GM23338 (cell line): Measurements from ENCODE around the gene HCRT. TPM values are rescaled to one million over a fixed set of nuclear protein-coding genes. Genes with fewer than 3 reads are reported as not detected.

ENCODE experiments used
- ATAC-seq: fragments of 200-7000 bp; cut with Tn5 transposase; 3 replicates; pipeline ENCODE4 v1.9.1; 2020
- DNase-seq: peaks from one replicate; pipeline ENCODE4 v3.0.0-alpha.2; 2015; ENCODE audit warnings: low spot score
- H2AFZ ChIP-seq: fragments of 200-600 bp; sonication (generic); 2 replicates; pipeline ENCODE4 v1.8.0; 2016; ENCODE audit warnings: antibody characterized with exemption, mild to moderate bottlenecking, moderate library complexity
- H3F3A ChIP-seq: fragments of 200-600 bp; sonication (generic); replicated peaks from 2 replicates; pipeline ENCODE4 v1.8.0; 2017; ENCODE audit warnings: antibody characterized with exemption, mixed run types, low read depth
- H3K27ac ChIP-seq: fragments of 200-600 bp; sonication (generic); 2 replicates; pipeline ENCODE4 v1.6.1; 2016; ENCODE audit warnings: low read depth
- H3K27me3 ChIP-seq: fragments of 200-600 bp; sonication (generic); 2 replicates; pipeline ENCODE4 v1.8.0; 2016; ENCODE audit warnings: mild to moderate bottlenecking, mixed run types, moderate library complexity; ENCODE audit not compliant: insufficient read depth
- H3K36me3 ChIP-seq: fragments of 200-600 bp; sonication (generic); 2 replicates; pipeline ENCODE4 v1.8.0; 2016; ENCODE audit warnings: mild to moderate bottlenecking; ENCODE audit not compliant: insufficient read depth
- H3K4me1 ChIP-seq: fragments of 200-600 bp; sonication (generic); 2 replicates; pipeline ENCODE4 v1.8.0; 2016; ENCODE audit warnings: mild to moderate bottlenecking, moderate library complexity; ENCODE audit not compliant: insufficient read depth
- H3K4me2 ChIP-seq: fragments of 200-600 bp; sonication (generic); 2 replicates; pipeline ENCODE4 v1.7.1; 2017; ENCODE audit warnings: mixed run types
- H3K4me3 ChIP-seq: fragments of 200-600 bp; sonication (generic); 2 replicates; pipeline ENCODE4 v1.6.1; 2016; ENCODE audit warnings: mixed run types
- H3K79me2 ChIP-seq: fragments of 200-600 bp; sonication (generic); replicated peaks from 2 replicates; pipeline ENCODE4 v1.8.0; 2017; ENCODE audit warnings: mild to moderate bottlenecking; ENCODE audit not compliant: insufficient read depth
- H3K9me2 ChIP-seq: fragments of 200-600 bp; sonication (generic); 2 replicates; pipeline ENCODE4 v1.8.0; 2017; ENCODE audit not compliant: insufficient read depth
- H4K20me1 ChIP-seq: fragments of 200-600 bp; sonication (generic); replicated peaks from 2 replicates; pipeline ENCODE4 v1.8.0; 2017; ENCODE audit warnings: mild to moderate bottlenecking; ENCODE audit not compliant: insufficient read depth
- H3K27ac Mint-ChIP-seq: 2 replicates; pipeline ENCODE4 v1.8.0; 2020; ENCODE audit warnings: inconsistent platforms, mild to moderate bottlenecking, moderate library complexity, mixed read lengths
- H3K27me3 Mint-ChIP-seq: 3 replicates; pipeline ENCODE4 v1.8.0; 2022; ENCODE audit warnings: low read depth, mild to moderate bottlenecking, moderate library complexity, mixed read lengths, inconsistent platforms; ENCODE audit not compliant: insufficient read depth, poor library complexity
- H3K36me3 Mint-ChIP-seq: 3 replicates; pipeline ENCODE4 v1.8.0; 2021; ENCODE audit warnings: low read depth, mild to moderate bottlenecking, inconsistent platforms, moderate library complexity, mixed read lengths
- H3K4me1 Mint-ChIP-seq: 3 replicates; pipeline ENCODE4 v1.8.0; 2020; ENCODE audit warnings: mild to moderate bottlenecking, inconsistent platforms, mixed read lengths
- H3K4me3 Mint-ChIP-seq: 3 replicates; pipeline ENCODE4 v1.8.0; 2021; ENCODE audit warnings: moderate library complexity, mild to moderate bottlenecking, inconsistent platforms, mixed read lengths
- H3K9me3 Mint-ChIP-seq: 3 replicates; pipeline ENCODE4 v1.8.0; 2020; ENCODE audit warnings: moderate library complexity, mild to moderate bottlenecking, inconsistent platforms, mixed read lengths
- CREB1 ChIP-seq: fragments of 250-450 bp; sonication (Bioruptor Pico); IDR thresholded peaks from 2 replicates; pipeline ENCODE4 v1.5.0; 2020; ENCODE audit warnings: low read depth, mild to moderate bottlenecking, moderate library complexity
- NANOG ChIP-seq: IDR thresholded peaks from 2 replicates; pipeline ENCODE4 v1.6.1; 2016; ENCODE audit warnings: antibody characterized with exemption, borderline replicate concordance
- POLR2AphosphoS5 ChIP-seq: IDR thresholded peaks from 2 replicates; pipeline ENCODE4 v1.6.1; 2016; ENCODE audit warnings: antibody characterized with exemption, low read depth
- REST ChIP-seq: IDR thresholded peaks from one replicate; pipeline ENCODE4 v1.6.1; 2018; ENCODE audit warnings: antibody characterized with exemption; ENCODE audit not compliant: unreplicated experiment
- STAT1 ChIP-seq: IDR thresholded peaks from one replicate; pipeline ENCODE4 v1.6.1; 2016; ENCODE audit warnings: antibody characterized with exemption; ENCODE audit not compliant: unreplicated experiment
- ZNF114 ChIP-seq: fragments of 250-450 bp; sonication (Bioruptor Pico); IDR thresholded peaks from 2 replicates; pipeline ENCODE4 v1.5.0; 2020; ENCODE audit warnings: mild to moderate bottlenecking, moderate library complexity
- ZNF331 ChIP-seq: fragments of 250-450 bp; sonication (Bioruptor Pico); IDR thresholded peaks from 2 replicates; pipeline ENCODE4 v1.5.0; 2020; ENCODE audit warnings: low read depth, mild to moderate bottlenecking, moderate library complexity
- ZNF462 ChIP-seq: fragments of 250-450 bp; sonication (Bioruptor Pico); IDR thresholded peaks from 2 replicates; pipeline ENCODE4 v1.5.0; 2020; ENCODE audit warnings: mild to moderate bottlenecking, moderate library complexity
- polyA plus RNA-seq: library from polyadenylated mRNA; unstranded; fragments of >200 nt; fragmentation: Nextera tagmentation; extraction: Ambion mirVana; gene quantifications from 2 replicates; pipeline ENCODE4 v1.2.1, GENCODE V29; 2016
- total RNA-seq: library from RNA; depleted of rRNA; stranded (reverse); fragments of >200 nt; shearing (Covaris generic); gene quantifications from 2 replicates; pipeline ENCODE4 v1.2.3, GENCODE V29; 2014
- TF ChIP-seq, protein P1 (sequence below), 2 experiments: fragments of 200-600 bp in 1 of 2; sonication (generic) in 1 of 2; conservative IDR thresholded peaks; 2 replicates each; pipeline versions ENCODE4 v1.5.1 to v1.6.1; 2016 to 2017; ENCODE audit warnings: antibody characterized with exemption in 2 of 2, low read depth in 2 of 2, mild to moderate bottlenecking in 2 of 2, moderate library complexity in 1 of 2

Gene HCRT
- total and polyA plus RNA-seq, 2 experiments from 2014 or later = not detected

GRCh38 chr17:42189651-42189965 lies 4.4 kb upstream of the HCRT start:
- DNase-seq (no peak), ATAC-seq (0 out of 3 replicates have a peak, but pooled peaks have one; percentile 6)
- Histone ChIP-seq H3K27me3 (peaks cover 18% of the 10 kb centered on the region), H3K4me2 (no peak overlapping the region), H3K4me3 (no peak overlapping the region), H4K20me1 (no peaks in the 10 kb centered on the region), H3K36me3 (no peaks in the 10 kb centered on the region), H3K9me2 (no peaks in the 10 kb centered on the region), H3K27ac (no peak overlapping the region), H3K79me2 (no peaks in the 10 kb centered on the region), H3K4me1 (peaks cover 12% of the 10 kb centered on the region), H2AFZ (no peak overlapping the region), H3F3A (0 out of 2 replicates have a peak, but pooled peaks cover 4% of the 10 kb centered on the region)
- Mint-ChIP-seq H3K4me1 (peaks cover 26% of the 10 kb centered on the region), H3K27me3 (peaks cover 25% of the 10 kb centered on the region), H3K36me3 (no peaks in the 10 kb centered on the region), H3K9me3 (no peaks in the 10 kb centered on the region), H3K4me3 (no peak overlapping the region), H3K27ac (no peak overlapping the region)
- TF ChIP-seq POLR2AphosphoS5 (no peak), NANOG (no peak), STAT1 (no peak)

DNA sequence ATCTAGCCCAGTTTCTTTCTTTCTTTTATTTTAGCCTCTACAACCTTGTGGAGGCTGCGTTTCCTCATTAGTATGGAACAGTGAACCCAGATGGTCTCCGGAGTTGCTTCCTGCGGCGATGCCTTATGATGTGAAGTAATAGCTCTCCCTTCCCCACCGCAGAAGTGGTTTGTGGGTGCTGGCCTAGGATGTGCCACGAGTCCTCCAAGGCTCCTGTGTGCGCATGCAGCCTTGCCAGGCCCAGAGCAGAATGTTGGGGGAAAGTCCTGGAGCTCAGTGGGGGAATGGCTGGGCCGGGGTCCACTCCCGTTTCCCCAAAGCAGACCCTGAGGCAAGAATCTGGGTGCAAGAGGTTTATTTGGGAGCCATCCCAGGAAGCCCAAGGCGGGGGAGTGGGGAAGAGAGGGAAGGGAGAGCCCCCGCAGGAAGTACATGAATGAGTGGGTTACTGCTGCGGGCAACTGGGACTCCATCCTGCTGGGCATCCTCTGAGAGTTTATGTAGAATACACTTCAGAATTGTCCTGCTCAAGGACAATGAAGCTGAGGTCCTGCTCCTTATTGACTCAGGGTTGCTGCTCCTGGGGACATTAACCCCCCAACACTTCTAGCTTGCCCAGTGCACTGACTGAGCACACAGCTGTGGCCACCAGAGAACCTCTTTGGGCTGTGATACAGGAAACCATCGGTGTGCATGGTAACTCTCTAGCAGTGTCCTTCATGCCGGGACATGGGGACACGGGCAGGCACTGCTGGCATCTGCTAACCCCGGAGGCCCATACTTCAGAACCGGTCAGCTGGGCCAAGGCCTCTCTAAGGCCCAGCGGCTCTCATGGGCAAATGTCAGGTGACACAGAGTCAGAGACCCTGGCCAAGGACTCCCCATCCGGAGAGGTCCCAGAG lies 3.7 kb upstream of the HCRT start:
- no peak for ATAC-seq
- Histone ChIP-seq H3K36me3 (no peaks in the 10 kb centered on the region), H3K4me2 (no peak overlapping the region), H3F3A (0 out of 2 replicates have a peak, but pooled peaks cover 5% of the 10 kb centered on the region), H3K79me2 (no peaks in the 10 kb centered on the region), H3K4me3 (no peak overlapping the region), H3K4me1 (peaks cover 15% of the 10 kb centered on the region), H4K20me1 (no peaks in the 10 kb centered on the region), H3K9me2 (no peaks in the 10 kb centered on the region), H3K27me3 (peaks cover 21% of the 10 kb centered on the region), H3K27ac (no peak overlapping the region), H2AFZ (no peak overlapping the region)
- no peak for DNase-seq
- H3K27ac Mint-ChIP-seq = no peak overlapping the region
- H3K4me3 Mint-ChIP-seq = no peak overlapping the region
- no peaks in the 10 kb centered on the region for H3K9me3 Mint-ChIP-seq
- H3K4me1 Mint-ChIP-seq = peaks cover 26% of the 10 kb centered on the region
- no peaks in the 10 kb centered on the region for H3K36me3 Mint-ChIP-seq
- H3K27me3 Mint-ChIP-seq = peaks cover 26% of the 10 kb centered on the region
- TF ChIP-seq ZNF331 (CRISPR knock-in tag) (no peak), ZNF114 (no peak), NANOG (no peak), CREB1 (CRISPR knock-in tag) (no peak), STAT1 (no peak), ZNF462 (no peak), REST (no peak), POLR2AphosphoS5 (no peak)
- TF ChIP-seq, protein P1, sequence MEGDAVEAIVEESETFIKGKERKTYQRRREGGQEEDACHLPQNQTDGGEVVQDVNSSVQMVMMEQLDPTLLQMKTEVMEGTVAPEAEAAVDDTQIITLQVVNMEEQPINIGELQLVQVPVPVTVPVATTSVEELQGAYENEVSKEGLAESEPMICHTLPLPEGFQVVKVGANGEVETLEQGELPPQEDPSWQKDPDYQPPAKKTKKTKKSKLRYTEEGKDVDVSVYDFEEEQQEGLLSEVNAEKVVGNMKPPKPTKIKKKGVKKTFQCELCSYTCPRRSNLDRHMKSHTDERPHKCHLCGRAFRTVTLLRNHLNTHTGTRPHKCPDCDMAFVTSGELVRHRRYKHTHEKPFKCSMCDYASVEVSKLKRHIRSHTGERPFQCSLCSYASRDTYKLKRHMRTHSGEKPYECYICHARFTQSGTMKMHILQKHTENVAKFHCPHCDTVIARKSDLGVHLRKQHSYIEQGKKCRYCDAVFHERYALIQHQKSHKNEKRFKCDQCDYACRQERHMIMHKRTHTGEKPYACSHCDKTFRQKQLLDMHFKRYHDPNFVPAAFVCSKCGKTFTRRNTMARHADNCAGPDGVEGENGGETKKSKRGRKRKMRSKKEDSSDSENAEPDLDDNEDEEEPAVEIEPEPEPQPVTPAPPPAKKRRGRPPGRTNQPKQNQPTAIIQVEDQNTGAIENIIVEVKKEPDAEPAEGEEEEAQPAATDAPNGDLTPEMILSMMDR (conservative IDR thresholded peaks at IDR 0.05; ENCODE audit: low read depth in 2 of 2) = no peak
